SK-N-SH treated with all-trans-retinoic acid at 6 μM for 48 hours (cell line): ENCODE results near the gene TMEM209.

Experiments used
- ATAC-seq: fragments of 200-7000 bp; cut with Tn5 transposase; 3 replicates; pipeline ENCODE4 v1.9.1; 2020; ENCODE audit warnings: mild to moderate bottlenecking, moderate library complexity
- BACH2 ChIP-seq: fragments of 250-450 bp; sonication (Bioruptor Pico); IDR thresholded peaks from 2 replicates; pipeline ENCODE4 v1.9.0; 2021; ENCODE audit warnings: mild to moderate bottlenecking, borderline replicate concordance
- CSDC2 ChIP-seq: fragments of 250-450 bp; sonication (Bioruptor Pico); IDR thresholded peaks from 2 replicates; pipeline ENCODE4 v1.5.0; 2020; ENCODE audit warnings: mild to moderate bottlenecking, moderate library complexity
- ESRRG ChIP-seq: fragments of 250-450 bp; sonication (Bioruptor Pico); IDR thresholded peaks from 2 replicates; pipeline ENCODE4 v1.6.1; 2021; ENCODE audit warnings: mild to moderate bottlenecking
- GLIS3 ChIP-seq: fragments of 250-450 bp; sonication (Bioruptor Pico); IDR thresholded peaks from 2 replicates; pipeline ENCODE4 v1.5.0; 2020; ENCODE audit warnings: mild to moderate bottlenecking, moderate library complexity
- OSR1 ChIP-seq: fragments of 250-450 bp; sonication (Bioruptor Pico); IDR thresholded peaks from 2 replicates; pipeline ENCODE4 v1.8.0; 2022; ENCODE audit warnings: moderate library complexity, mild to moderate bottlenecking, inconsistent platforms
- PATZ1 ChIP-seq: fragments of 250-450 bp; sonication (Bioruptor Pico); IDR thresholded peaks from 2 replicates; pipeline ENCODE4 v1.8.0; 2020; ENCODE audit warnings: mild to moderate bottlenecking, moderate library complexity, borderline replicate concordance
- POU6F1 ChIP-seq: fragments of 250-450 bp; sonication (Bioruptor Pico); IDR thresholded peaks from 2 replicates; pipeline ENCODE4 v1.8.0; 2021; ENCODE audit warnings: low read depth, mild to moderate bottlenecking, moderate library complexity, borderline replicate concordance
- PPARA ChIP-seq: fragments of 250-450 bp; sonication (Bioruptor Pico); IDR thresholded peaks from 2 replicates; pipeline ENCODE4 v1.5.0; 2020; ENCODE audit warnings: mild to moderate bottlenecking, borderline replicate concordance
- SNAI2 ChIP-seq: fragments of 250-450 bp; sonication (Bioruptor Pico); IDR thresholded peaks from 2 replicates; pipeline ENCODE4 v1.5.0; 2020; ENCODE audit warnings: mild to moderate bottlenecking, moderate library complexity
- TCF4 ChIP-seq: fragments of 250-450 bp; sonication (Bioruptor Pico); IDR thresholded peaks from 2 replicates; pipeline ENCODE4 v1.8.0; 2021; ENCODE audit warnings: mild to moderate bottlenecking, moderate library complexity, borderline replicate concordance
- TOX ChIP-seq: fragments of 250-450 bp; sonication (Bioruptor Pico); IDR thresholded peaks from 2 replicates; pipeline ENCODE4 v1.8.0; 2021; ENCODE audit warnings: mild to moderate bottlenecking, moderate library complexity, borderline replicate concordance
- ZC3H10 ChIP-seq: fragments of 250-450 bp; sonication (Bioruptor Pico); IDR thresholded peaks from 2 replicates; pipeline ENCODE4 v1.5.1; 2021; ENCODE audit warnings: mild to moderate bottlenecking, moderate library complexity
- ZFP30 ChIP-seq: fragments of 450-650 bp; formaldehyde crosslinking; IDR thresholded peaks from 2 replicates; pipeline ENCODE4 v1.5.0; 2022; ENCODE audit warnings: mild to moderate bottlenecking, moderate library complexity
- ZNF565 ChIP-seq: fragments of 450-650 bp; formaldehyde crosslinking; conservative IDR thresholded peaks from 2 replicates; pipeline ENCODE4 v1.5.0; 2020; ENCODE audit warnings: low read depth, mild to moderate bottlenecking, moderate library complexity
- ZNF70 ChIP-seq: fragments of 450-650 bp; formaldehyde crosslinking; IDR thresholded peaks from 2 replicates; pipeline ENCODE4 v1.5.0; 2020; ENCODE audit warnings: mild to moderate bottlenecking, moderate library complexity
- ZNF8 ChIP-seq: fragments of 450-650 bp; formaldehyde crosslinking; IDR thresholded peaks from 2 replicates; pipeline ENCODE4 v1.5.0; 2020; ENCODE audit warnings: mild to moderate bottlenecking, moderate library complexity
- TF ChIP-seq, protein P1 (sequence below): fragments of 250-450 bp; sonication (Bioruptor Pico); IDR thresholded peaks from 2 replicates; pipeline ENCODE4 v1.5.1; 2020; ENCODE audit warnings: low read depth, mild to moderate bottlenecking, moderate library complexity
- TF ChIP-seq, protein P2 (sequence below): fragments of 250-450 bp; sonication (Bioruptor Pico); IDR thresholded peaks from 2 replicates; pipeline ENCODE4 v1.5.0; 2020; ENCODE audit warnings: mild to moderate bottlenecking, moderate library complexity
- TF ChIP-seq, protein P3 (sequence below): fragments of 250-450 bp; sonication (Bioruptor Pico); IDR thresholded peaks from 2 replicates; pipeline ENCODE4 v1.5.1; 2021; ENCODE audit warnings: mild to moderate bottlenecking, moderate library complexity

TMEM209 gene

GRCh38 chr7:130195396-130195795 lies 9.8 kb downstream of the TMEM209 start:
- no peak for TF ChIP-seq TCF4 (CRISPR knock-in tag)
- TF ChIP-seq ZNF8 (CRISPR knock-in tag) = no peak
- TF ChIP-seq, protein P1, sequence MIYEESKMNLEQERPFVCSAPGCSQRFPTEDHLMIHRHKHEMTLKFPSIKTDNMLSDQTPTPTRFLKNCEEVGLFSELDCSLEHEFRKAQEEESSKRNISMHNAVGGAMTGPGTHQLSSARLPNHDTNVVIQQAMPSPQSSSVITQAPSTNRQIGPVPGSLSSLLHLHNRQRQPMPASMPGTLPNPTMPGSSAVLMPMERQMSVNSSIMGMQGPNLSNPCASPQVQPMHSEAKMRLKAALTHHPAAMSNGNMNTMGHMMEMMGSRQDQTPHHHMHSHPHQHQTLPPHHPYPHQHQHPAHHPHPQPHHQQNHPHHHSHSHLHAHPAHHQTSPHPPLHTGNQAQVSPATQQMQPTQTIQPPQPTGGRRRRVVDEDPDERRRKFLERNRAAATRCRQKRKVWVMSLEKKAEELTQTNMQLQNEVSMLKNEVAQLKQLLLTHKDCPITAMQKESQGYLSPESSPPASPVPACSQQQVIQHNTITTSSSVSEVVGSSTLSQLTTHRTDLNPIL (CRISPR knock-in tag) = no peak
- no peak for TF ChIP-seq PPARA (CRISPR knock-in tag)
- TF ChIP-seq GLIS3 (CRISPR knock-in tag) = no peak
- TF ChIP-seq ZFP30 (CRISPR knock-in tag) = no peak
- no peak for ATAC-seq

GRCh38 chr7:130191791-130192190 lies 13.4 kb downstream of the TMEM209 start:
- TF ChIP-seq, protein P1 (CRISPR knock-in tag) = no peak
- TF ChIP-seq ZC3H10 (CRISPR knock-in tag) (no peak), ZNF70 (CRISPR knock-in tag) (no peak), POU6F1 (no peak), PPARA (CRISPR knock-in tag) (no peak), ZFP30 (CRISPR knock-in tag) (no peak), PATZ1 (CRISPR knock-in tag) (no peak), ZNF565 (CRISPR knock-in tag) (no peak), SNAI2 (no peak), OSR1 (CRISPR knock-in tag) (no peak), TOX (CRISPR knock-in tag) (no peak), ESRRG (no peak)
- TF ChIP-seq, protein P2, sequence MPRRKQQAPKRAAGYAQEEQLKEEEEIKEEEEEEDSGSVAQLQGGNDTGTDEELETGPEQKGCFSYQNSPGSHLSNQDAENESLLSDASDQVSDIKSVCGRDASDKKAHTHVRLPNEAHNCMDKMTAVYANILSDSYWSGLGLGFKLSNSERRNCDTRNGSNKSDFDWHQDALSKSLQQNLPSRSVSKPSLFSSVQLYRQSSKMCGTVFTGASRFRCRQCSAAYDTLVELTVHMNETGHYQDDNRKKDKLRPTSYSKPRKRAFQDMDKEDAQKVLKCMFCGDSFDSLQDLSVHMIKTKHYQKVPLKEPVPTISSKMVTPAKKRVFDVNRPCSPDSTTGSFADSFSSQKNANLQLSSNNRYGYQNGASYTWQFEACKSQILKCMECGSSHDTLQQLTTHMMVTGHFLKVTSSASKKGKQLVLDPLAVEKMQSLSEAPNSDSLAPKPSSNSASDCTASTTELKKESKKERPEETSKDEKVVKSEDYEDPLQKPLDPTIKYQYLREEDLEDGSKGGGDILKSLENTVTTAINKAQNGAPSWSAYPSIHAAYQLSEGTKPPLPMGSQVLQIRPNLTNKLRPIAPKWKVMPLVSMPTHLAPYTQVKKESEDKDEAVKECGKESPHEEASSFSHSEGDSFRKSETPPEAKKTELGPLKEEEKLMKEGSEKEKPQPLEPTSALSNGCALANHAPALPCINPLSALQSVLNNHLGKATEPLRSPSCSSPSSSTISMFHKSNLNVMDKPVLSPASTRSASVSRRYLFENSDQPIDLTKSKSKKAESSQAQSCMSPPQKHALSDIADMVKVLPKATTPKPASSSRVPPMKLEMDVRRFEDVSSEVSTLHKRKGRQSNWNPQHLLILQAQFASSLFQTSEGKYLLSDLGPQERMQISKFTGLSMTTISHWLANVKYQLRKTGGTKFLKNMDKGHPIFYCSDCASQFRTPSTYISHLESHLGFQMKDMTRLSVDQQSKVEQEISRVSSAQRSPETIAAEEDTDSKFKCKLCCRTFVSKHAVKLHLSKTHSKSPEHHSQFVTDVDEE = no peak
- no peak for ATAC-seq

DNA sequence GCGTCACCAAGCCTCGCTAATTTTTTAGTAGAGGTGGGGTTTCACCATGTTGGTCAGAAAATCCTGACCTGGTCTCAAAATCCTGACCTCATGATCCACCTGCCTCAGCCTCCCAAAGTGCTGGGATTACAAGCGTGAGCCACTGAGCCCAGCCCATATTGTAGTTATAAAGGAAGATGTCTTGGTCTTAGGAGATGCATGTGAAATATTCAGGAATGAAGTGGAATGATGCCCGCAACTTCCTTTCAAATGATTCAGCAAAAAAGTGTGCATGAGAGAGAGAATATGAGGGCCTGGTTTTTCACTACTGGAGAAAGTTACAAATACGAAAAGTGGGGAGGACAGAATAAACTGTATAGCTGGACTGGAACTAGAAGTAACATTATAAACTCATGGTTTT lies 15.9 kb downstream of the TMEM209 start:
- ATAC-seq = peak; percentile 44; the same call in 2 of the 3 replicates

More for the DNA sequence above, 15.9 kb downstream of the TMEM209 start:
- TF ChIP-seq, protein P3, sequence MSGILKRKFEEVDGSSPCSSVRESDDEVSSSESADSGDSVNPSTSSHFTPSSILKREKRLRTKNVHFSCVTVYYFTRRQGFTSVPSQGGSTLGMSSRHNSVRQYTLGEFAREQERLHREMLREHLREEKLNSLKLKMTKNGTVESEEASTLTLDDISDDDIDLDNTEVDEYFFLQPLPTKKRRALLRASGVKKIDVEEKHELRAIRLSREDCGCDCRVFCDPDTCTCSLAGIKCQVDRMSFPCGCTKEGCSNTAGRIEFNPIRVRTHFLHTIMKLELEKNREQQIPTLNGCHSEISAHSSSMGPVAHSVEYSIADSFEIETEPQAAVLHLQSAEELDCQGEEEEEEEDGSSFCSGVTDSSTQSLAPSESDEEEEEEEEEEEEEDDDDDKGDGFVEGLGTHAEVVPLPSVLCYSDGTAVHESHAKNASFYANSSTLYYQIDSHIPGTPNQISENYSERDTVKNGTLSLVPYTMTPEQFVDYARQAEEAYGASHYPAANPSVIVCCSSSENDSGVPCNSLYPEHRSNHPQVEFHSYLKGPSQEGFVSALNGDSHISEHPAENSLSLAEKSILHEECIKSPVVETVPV = no peak
- TF ChIP-seq CSDC2 = no peak
- TF ChIP-seq, protein P1 (CRISPR knock-in tag) = no peak
- TF ChIP-seq PATZ1 (CRISPR knock-in tag) = no peak
- TF ChIP-seq OSR1 (CRISPR knock-in tag) = no peak
- TF ChIP-seq ZFP30 (CRISPR knock-in tag) = no peak
- no peak for TF ChIP-seq BACH2
